ENCODE measurements around the gene THBS1.

Gene THBS1

GRCh38 chr15:39589815-39590644, 9.2 kb downstream of the THBS1 start:
- DNase-seq, result no peak

- DNase-seq, result no peak
Observed at GRCh38 chr15:39591141-39591895, 10.4 kb downstream of the THBS1 start.

- no peak for DNase-seq
Observed at GRCh38 chr15:39591896-39592315, 11.0 kb downstream of the THBS1 start.

DNA sequence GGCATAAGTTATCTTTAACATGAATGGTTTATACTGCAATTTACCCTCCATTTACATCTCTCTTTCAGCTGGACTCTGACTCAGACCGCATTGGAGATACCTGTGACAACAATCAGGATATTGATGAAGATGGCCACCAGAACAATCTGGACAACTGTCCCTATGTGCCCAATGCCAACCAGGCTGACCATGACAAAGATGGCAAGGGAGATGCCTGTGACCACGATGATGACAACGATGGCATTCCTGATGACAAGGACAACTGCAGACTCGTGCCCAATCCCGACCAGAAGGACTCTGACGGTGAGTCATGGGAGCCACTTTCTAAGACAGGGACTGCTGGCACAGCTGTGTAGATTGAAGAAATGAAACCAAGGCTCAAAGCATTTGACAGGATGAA, 11.6 kb downstream of the THBS1 start:
- DNase-seq, result no peak

- no peak for DNase-seq
Observed at GRCh38 chr15:39593071-39593655, 12.3 kb downstream of the THBS1 start.

DNA sequence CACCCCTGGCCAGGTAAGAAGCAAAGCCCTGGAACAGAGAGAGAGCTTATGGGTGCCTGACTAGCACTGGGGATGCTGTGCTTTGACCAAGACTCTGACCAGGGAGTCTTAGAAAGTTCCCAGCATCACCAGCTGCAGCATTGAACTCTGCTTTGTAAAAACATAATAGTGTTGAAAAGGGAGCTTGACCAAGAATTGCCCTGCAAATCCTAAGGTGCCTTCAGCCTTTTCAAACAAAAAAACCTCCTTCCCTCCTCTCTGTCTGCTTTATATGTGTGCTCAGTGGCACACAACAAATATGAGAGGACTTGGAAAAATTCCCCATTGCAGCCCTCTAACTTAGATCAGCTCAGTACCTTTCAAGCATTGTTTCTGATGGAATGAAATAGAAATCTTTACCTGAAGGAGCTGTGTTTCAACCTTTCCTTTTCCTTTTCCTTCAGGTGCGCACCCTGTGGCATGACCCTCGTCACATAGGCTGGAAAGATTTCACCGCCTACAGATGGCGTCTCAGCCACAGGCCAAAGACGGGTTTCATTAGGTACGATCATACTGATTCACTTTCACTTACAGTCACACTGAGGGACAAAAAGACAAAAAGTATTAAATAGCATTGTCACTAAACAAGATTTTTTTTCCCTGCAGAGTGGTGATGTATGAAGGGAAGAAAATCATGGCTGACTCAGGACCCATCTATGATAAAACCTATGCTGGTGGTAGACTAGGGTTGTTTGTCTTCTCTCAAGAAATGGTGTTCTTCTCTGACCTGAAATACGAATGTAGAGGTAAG, 13.0 kb downstream of the THBS1 start:
- no peak for DNase-seq

- no peak for DNase-seq
Observed at GRCh38 chr15:39594446-39595337, 13.8 kb downstream of the THBS1 start.

DNA sequence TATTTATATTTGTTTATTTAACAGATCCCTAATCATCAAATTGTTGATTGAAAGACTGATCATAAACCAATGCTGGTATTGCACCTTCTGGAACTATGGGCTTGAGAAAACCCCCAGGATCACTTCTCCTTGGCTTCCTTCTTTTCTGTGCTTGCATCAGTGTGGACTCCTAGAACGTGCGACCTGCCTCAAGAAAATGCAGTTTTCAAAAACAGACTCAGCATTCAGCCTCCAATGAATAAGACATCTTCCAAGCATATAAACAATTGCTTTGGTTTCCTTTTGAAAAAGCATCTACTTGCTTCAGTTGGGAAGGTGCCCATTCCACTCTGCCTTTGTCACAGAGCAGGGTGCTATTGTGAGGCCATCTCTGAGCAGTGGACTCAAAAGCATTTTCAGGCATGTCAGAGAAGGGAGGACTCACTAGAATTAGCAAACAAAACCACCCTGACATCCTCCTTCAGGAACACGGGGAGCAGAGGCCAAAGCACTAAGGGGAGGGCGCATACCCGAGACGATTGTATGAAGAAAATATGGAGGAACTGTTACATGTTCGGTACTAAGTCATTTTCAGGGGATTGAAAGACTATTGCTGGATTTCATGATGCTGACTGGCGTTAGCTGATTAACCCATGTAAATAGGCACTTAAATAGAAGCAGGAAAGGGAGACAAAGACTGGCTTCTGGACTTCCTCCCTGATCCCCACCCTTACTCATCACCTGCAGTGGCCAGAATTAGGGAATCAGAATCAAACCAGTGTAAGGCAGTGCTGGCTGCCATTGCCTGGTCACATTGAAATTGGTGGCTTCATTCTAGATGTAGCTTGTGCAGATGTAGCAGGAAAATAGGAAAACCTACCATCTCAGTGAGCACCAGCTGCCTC, 14.7 kb downstream of the THBS1 start:
- DNase-seq, result no peak

- no peak for DNase-seq
Observed at GRCh38 chr15:39596358-39597051, 15.6 kb downstream of the THBS1 start.

DNA sequence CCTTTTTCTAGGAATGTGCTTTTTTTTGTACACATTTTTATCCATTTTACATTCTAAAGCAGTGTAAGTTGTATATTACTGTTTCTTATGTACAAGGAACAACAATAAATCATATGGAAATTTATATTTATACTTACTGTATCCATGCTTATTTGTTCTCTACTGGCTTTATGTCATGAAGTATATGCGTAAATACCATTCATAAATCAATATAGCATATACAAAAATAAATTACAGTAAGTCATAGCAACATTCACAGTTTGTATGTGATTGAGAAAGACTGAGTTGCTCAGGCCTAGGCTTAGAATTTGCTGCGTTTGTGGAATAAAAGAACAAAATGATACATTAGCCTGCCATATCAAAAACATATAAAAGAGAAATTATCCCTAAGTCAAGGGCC, 16.5 kb downstream of the THBS1 start:
- DNase-seq, result no peak

DNA sequence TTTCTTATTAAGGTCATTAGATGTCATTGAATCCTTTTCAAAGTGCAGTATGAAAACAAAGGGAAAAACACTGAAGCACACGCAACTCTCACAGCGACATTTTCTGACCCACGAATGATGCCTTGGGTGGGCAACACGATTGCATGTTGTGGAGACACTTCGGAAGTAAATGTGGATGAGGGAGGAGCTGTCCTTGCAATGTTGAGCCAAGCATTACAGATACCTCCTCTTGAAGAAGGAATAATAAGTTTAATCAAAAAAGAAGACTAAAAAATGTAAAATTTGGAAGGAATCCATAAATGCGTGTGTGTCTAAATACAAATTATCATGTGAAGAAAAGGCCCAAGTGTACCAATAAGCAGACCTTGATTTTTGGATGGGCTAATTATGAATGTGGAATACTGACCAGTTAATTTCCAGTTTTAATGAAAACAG, 16.9 kb downstream of the THBS1 start:
- no peak for DNase-seq

DNA sequence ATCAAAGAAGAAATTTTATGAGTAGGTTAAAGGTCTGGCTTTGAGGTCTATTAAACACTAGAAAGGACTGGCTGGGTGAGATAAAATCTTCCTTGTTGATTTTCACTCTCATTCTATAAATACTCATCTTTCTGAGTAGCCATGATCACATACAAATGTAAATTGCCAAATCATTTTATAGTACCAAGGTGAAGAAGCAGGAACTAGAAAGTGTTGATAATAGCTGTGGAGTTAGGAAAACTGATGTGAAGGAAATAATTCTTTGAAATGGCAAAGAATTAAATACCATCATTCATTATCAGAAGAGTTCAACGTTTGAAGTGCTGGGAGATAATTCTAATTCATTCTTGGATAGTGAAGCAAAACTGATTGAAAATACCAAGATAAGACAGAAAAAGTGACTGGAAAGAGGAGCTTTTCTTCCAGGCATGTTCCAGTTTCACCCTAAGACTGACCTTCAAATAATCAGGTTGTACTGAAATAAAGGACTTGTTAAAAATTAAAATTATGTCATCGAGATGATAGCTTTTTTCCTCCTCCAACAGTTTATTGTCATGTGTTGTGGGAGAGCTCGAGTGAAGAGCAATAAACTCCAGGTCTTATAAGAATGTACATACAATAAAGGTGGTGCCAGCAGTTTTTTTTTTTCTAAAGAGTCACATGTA, 17.4 kb downstream of the THBS1 start:
- no peak for DNase-seq

DNA sequence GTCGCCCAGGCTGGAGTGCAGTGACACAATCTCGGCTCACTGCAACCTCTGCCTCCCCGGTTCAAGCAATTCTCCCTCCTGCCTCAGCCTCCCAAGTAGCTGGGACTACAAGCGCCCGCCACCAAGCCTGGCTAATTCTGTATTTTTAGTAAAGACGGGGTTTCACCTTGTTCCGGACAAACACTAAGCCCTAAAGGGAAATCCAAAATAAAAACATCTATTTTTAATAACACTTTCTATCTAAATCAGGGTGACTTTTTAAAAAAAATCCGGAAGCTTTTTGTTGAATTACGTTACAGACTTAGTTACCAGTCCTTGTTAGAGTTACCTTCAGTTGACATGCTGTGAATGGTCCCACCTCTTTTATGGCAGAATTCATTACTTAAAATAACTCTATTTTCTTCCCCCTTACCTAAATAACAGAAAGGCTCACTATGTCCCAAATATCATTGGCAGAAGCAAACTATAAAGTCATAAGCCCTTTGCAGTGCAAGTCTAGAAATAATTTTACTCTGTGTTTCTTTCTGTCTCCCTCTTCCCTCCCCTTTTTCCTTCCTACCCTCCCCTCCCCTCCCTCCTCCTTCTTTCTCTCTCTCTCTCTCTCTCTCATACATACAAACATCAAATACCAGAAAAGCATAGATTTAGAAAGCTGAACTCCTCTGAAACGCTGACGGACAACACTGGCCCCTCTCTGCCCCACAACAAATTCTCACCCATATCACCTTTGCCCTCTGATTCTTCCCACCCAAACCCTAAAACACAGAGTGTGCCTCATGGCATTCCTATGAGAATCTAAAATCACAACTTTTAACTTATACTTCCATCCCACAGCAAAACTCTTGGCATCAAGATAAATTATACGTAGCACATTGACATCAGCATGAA, 18.3 kb downstream of the THBS1 start:
- DNase-seq, result no peak

- DNase-seq, result no peak
Observed at GRCh38 chr15:39599871-39600270, 19.0 kb downstream of the THBS1 start.

GRCh38 chr15:39602143-39602542, 21.3 kb downstream of the THBS1 start:
- no peak for DNase-seq

DNA sequence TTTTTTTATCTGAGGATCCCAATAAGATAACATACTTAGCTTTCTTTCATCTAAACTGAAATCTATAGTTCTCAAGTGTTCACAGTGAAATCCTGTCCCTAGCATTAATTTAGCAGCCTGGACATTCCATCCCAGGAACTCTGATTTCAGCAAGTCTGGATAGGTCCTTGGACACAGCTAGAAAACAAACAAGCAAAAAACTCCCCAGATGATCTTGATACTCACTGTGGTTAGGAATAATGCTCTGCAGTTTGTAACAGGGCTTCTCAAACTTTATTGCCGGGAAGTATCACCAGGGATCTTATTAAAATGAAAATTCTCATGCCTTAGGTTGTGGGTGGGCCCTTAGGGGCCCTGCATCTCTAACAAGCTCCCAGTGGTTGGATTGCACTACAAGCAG, 24.3 kb downstream of the THBS1 start:
- no peak for DNase-seq

DNA sequence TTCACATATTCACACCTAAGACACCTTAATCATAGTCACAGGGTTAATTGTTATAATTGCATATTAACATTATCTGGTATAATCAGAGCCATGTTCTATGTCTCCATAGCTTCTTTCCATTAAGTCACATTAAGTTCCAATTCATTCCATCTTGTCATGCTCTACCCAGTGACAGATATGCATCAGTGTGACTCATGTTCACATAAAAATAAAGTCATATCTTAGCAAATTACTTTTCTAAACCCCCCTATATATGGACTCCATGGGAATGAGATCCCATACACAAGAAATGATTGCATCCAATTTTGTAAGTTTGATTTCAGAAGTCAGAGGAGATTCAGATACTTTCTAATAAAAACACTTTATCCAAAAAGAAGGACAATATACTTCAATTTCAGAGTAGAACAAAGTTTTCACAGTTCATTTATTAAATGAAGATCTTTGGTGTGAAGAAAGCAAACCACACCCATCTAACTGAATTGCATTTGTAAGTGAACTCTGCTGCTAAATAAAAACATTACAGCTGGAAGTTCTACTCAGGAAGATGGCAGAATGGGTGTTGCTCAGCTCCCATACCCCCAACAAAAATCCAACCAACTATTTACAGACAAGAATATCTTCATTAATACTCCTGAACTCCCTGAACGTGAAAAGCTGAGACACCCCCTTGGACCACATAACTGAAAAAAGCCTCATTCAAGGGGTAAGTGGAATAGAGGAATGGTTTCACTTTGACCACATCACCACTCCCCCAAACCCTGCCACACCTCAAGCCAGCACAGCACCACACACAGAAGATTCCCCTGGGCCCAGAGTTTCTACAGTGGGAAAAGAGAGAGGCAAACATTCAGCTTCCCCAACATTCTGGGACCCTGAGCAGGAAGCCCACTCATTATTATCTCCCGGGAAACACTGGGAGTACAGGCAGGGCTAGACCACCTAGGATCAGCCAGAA, 27.6 kb downstream of the THBS1 start:
- no peak for DNase-seq
